NCI-H2081 treated with DMSO at 0.1 percent for 48 hours (cell line): ENCODE results near the gene IGFBP7.

ENCODE experiments used
- DNase-seq: peaks from one replicate; lab custom pipeline; 2025; lab: John Stamatoyannopoulos, UW

IGFBP7 gene

GRCh38 chr4:57095245-57095644 is 14.9 kb downstream of the IGFBP7 start:
- DNase-seq: no peak

DNA sequence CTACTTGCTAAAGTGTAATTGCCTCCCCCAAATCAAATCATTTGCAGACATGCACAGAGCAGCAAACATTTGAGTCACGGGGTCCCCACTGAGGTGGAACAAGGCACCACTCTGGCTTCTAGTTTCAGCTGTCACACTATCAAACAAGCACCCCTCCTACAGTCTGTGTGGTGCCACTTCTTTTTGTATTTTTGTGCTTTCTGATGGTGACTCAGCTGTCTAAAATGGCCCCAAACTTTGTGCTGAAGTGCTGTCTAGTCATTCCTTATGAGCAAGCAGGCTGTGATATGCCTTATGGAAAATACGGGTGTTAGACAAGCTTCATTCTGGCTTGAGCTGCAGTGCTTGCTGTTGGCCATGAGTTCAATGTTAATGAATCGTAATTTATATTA is 15.4 kb downstream of the IGFBP7 start:
- no peak for DNase-seq

GRCh38 chr4:57093845-57094831 is 16.0 kb downstream of the IGFBP7 start:
- DNase-seq: no peak

- no peak for DNase-seq
These were observed 18.5 kb downstream of the IGFBP7 start for GRCh38 chr4:57091657-57092162.

- no peak for DNase-seq
These were observed 20.1 kb downstream of the IGFBP7 start for GRCh38 chr4:57090079-57090478.

GRCh38 chr4:57089549-57089948 is 20.6 kb downstream of the IGFBP7 start:
- no peak for DNase-seq

- DNase-seq: no peak
These were observed 24.0 kb downstream of the IGFBP7 start for GRCh38 chr4:57086031-57086723.

DNA sequence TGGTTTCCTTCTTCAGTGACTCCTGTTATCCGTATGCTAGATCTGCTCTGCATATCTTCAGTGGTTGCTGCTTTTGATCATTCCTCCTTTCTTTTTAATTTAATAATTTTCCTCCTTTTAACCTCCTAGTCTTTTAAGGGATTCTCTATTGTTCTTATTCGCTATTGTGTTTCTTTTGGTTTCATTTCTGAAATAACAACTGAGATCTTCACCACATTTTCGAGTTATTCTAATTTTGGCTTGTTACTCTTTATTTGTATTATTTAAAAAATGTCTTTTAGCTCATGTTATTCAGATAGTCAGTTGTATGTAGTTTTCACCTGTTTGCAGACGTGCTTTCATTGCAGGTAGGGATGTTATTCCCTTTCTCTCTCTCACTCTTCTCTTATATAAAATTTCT is 24.9 kb downstream of the IGFBP7 start:
- DNase-seq: no peak

DNA sequence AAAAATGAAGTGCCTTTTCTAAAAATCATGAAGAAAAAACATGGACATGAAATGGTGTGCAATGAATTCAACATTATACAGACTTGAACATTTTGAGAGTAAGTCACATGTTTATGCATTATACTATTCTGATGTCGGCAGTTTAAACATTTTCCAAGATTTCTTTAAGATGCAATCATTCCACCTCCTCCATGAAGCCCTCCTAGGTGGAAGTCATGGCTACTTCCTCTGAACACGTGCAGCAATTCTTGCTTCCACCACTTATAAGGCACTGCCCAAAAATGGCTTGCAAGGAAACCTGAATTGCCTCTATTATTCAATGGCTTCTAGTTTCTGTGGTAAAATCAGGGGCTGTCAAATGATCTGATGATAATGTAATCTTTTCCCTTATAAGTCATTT is 25.8 kb downstream of the IGFBP7 start:
- no peak for DNase-seq

- DNase-seq: no peak
These were observed 27.1 kb downstream of the IGFBP7 start for GRCh38 chr4:57083090-57083489.

DNA sequence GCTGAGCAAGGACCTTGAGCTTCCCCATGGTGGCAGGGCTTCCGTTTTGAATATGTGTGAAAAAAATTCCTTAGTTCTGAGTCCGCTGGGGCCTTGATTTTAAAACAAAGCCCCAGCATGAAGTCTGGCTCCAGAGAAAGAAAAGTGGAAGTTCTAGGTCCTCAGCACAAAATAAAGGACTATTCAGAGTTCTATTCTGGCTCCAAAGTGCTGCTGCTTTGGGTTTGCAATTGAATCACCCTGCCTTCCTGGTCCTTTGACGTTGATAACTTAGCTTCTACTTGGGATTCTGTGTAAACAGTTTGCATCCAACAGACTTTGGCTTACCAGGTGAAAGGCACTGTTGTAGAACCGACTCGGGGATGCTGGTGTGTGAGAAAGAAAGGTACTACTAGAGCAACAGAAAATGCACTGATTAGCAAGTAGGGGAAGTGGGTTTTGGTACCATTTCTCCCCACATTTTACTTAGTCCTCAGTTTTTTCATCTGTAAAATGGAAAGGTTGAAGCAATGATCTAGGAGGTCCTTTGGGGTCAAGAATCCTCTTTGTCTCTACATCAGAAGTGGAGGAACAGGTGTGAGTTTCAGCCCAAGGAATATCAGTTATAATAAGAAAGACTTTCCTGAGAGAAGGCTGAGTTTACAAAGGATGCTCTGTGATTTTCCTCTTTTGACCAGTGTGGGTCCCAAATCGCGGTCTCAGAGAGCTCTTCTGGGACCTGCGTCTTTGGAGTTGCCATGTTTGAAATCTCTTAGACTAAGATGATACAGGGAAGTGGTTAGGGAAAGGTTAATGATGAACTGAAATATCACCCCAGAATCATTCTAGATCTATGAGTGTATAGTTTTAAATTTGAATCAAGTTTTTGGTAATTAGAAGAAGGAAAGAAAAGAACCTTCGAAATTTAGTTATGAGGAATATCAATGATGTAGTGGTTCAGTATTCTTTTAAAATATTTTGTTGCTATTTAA is 28.2 kb downstream of the IGFBP7 start:
- no peak for DNase-seq

DNA sequence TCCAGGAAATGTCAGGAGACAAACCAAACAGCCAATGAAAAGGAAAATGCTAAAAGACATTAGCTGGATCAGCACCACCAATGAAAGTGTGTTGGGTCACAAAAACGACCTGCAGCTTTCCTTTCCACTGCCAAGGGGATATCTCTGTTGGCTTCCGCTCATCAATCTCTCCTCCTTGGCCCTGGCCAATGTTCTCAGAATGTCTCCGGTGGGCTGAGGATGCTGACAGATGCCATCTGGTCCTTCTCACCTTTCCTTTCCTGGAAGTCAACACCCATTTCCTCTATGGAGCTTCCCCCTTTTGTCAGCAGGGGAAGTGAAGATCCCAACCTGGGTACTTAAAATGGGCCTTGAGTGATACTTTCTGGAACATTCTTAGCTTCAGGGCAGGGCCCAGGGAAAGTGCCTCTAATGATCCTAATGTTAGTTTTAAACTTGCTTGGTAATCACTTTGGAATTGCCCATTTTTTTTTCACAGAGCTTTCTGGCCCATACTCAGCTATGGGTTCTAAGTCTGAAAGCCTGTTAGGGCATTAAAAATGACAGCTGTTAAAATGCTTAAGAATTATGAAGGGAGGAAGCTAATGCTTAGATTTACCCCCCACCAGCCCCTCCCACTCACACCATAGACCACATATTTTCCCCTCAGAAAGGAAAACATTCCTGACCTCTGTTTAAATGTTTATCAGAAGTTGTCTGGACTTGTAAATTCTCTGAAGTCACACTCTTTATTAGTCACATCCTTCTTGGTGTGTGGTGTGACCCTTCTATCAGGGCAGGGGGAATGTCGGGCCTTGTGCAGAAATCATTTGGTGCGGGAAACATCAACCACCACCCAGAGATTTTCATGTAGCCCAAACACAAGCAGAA is 29.2 kb downstream of the IGFBP7 start:
- DNase-seq: no peak

- DNase-seq: peak; percentile 73
These were observed 31.3 kb downstream of the IGFBP7 start for GRCh38 chr4:57078685-57079521.

- no peak for DNase-seq
These were observed 32.4 kb downstream of the IGFBP7 start for GRCh38 chr4:57077550-57078343.

- DNase-seq: no peak
These were observed 33.5 kb downstream of the IGFBP7 start for GRCh38 chr4:57076646-57077045.

GRCh38 chr4:57075367-57075766 is 34.8 kb downstream of the IGFBP7 start:
- no peak for DNase-seq

- DNase-seq: no peak
These were observed 35.4 kb downstream of the IGFBP7 start for GRCh38 chr4:57074744-57075143.

DNA sequence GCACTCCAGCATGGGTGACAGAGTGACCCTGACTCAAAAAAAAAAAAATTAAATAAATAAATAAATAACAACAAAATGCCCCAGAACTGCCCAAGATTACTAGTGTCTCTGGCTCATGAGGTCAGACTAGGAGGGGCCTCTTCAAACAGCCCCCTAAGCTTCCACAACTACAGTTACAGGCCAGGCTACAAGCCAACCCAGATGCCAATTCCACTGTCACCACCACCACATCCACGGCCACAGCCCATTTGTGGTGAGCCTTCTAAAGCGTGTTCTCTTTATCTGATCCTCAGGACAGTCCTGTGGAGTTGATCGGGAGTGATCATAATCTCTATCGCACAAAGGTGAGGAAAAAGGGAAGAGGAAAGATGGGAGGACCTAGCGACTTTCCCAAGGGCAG is 36.6 kb downstream of the IGFBP7 start:
- no peak for DNase-seq

DNA sequence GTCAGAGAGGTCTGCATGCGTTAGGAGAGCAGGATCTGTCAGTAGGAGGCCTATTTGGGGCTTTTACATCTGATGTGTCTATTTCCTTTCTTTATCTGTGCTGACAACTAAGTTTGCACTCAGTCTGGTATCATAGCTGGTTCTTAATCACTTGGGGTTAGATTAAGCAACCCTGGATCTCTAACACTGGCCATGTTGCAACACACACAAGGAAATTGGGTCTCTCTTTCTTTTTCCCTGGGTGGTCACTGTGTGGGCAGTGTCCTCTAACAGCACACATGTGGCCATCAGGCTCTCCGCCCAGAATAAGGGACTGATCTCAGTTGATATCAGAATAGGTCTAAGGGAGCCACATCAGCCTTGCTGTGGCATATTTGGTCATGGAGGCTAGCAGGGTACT is 38.9 kb downstream of the IGFBP7 start:
- DNase-seq: no peak
